K562 (cell line): ENCODE results near the gene SLC15A3. TPM values are rescaled to one million over a fixed set of nuclear protein-coding genes. Genes with fewer than 3 reads are reported as not detected.

ENCODE experiments used
- GTF2F1 ChIP-seq: IDR thresholded peaks from 2 replicates; pipeline ENCODE4 v1.6.1; 2011; ENCODE audit warnings: low read depth, low read length, improper control_type of control experiment
- HMGN3 ChIP-seq: IDR thresholded peaks from 2 replicates; pipeline ENCODE4 v1.6.1; 2011; ENCODE audit warnings: borderline replicate concordance, low read depth, mild to moderate bottlenecking, mixed read lengths, low read length; ENCODE audit not compliant: insufficient read length; ENCODE audit errors: extremely low read depth
- HNRNPL ChIP-seq: fragments of 200-400 bp; formaldehyde crosslinking; IDR thresholded peaks from 2 replicates; pipeline ENCODE4 v1.6.1; 2017; ENCODE audit warnings: low read depth, mild to moderate bottlenecking, low read length
- MAX ChIP-seq: sonication (generic); formaldehyde crosslinking; IDR thresholded peaks from 2 replicates; pipeline ENCODE4 v1.9.0; 2022; ENCODE audit warnings: mild to moderate bottlenecking, missing genetic modification reagents
- NFIC ChIP-seq: fragments of 450-650 bp; IDR thresholded peaks from 2 replicates; pipeline ENCODE4 v1.6.1; 2017; ENCODE audit warnings: mild to moderate bottlenecking, inconsistent platforms
- PHF20 ChIP-seq: fragments of 450-650 bp; IDR thresholded peaks from 2 replicates; pipeline ENCODE4 v1.6.1; 2018; ENCODE audit not compliant: partially characterized antibody
- RNF2 ChIP-seq: sonication (generic); IDR thresholded peaks from 2 replicates; pipeline ENCODE4 v1.6.1; 2016
- SRSF1 ChIP-seq: fragments of 200-400 bp; formaldehyde crosslinking; IDR thresholded peaks from 2 replicates; pipeline ENCODE4 v1.6.1; 2017; ENCODE audit warnings: mild to moderate bottlenecking, low read depth, low read length, moderate library complexity
- ZNF24 ChIP-seq: fragments of 450-650 bp; IDR thresholded peaks from 2 replicates; pipeline ENCODE4 v1.6.1; 2016
- ZNF507 ChIP-seq: conservative IDR thresholded peaks from 2 replicates; pipeline ENCODE4 v1.6.1; 2017; ENCODE audit warnings: missing genetic modification characterization, missing compliant biosample characterization
- ZNF668 ChIP-seq: fragments of 250-450 bp; sonication (Bioruptor Pico); IDR thresholded peaks from 2 replicates; pipeline ENCODE4 v1.8.0; 2022; ENCODE audit warnings: mild to moderate bottlenecking, inconsistent platforms
- polyA plus RNA-seq, 8 experiments: library from polyadenylated mRNA; depleted of rRNA in 4 of 8; stranded (reverse) in 5 of 8; unstranded in 3 of 8; fragments of >200 nt; fragmentation: Nextera tagmentation in 2 of 8; fragmentation: Illumina TruSeq in 1 of 8; extraction: Ambion mirVana in 2 of 8; extraction: Trizol in 1 of 8; gene quantifications; 2 replicates each; pipeline versions ENCODE4 v1.2.1 to v1.2.3, GENCODE V29; 2011 to 2014; ENCODE audit warnings: inconsistent platforms in 1 of 8, missing spikeins in 1 of 8
- total RNA-seq, 7 experiments: library from RNA; depleted of rRNA in 6 of 7; stranded (reverse); fragments of >200 nt in 6 of 7; fragmentation: Illumina TruSeq in 2 of 7; extraction: Trizol in 2 of 7; gene quantifications; 2 replicates each; pipeline versions ENCODE4 v1.2.1 to v1.2.3, GENCODE V29; 2011 to 2021; ENCODE audit warnings: low replicate concordance in 1 of 7

SLC15A3 gene
- total and polyA plus RNA-seq, 9 of the 15 experiments (the other 6 are each of a cell fraction or from before 2014, with no cell fraction given): 0.07 to 0.27 TPM; not detected in 7

GRCh38 chr11:60914633-60915247 lies 37.2 kb downstream of the SLC15A3 start (continued):
- TF ChIP-seq PHF20 (no peak), ZNF24 (no peak), MAX (peak; percentile 23; the same call in 1 of the 2 replicates), NFIC (no peak), GTF2F1 (no peak), HNRNPL (peak; percentile 78), HMGN3 (no peak), SRSF1 (no peak), ZNF507 (no peak), ZNF668 (no peak), RNF2 (no peak)
